Measurements from ENCODE around the gene FRMD6.

The FRMD6 gene

GRCh38 chr14:51676549-51676948 is 24.8 kb downstream of the FRMD6 start (continued):
- TF ChIP-seq ZFP3 (CRISPR knock-in tag; IDR thresholded peaks at IDR 0.05) (no peak), ESRRG (CRISPR knock-in tag; IDR thresholded peaks at IDR 0.05) (no peak), ZNF565 (CRISPR knock-in tag; conservative IDR thresholded peaks at IDR 0.05; ENCODE audit: low read depth) (no peak), GLIS3 (CRISPR knock-in tag; IDR thresholded peaks at IDR 0.05) (no peak), ZNF8 (CRISPR knock-in tag; IDR thresholded peaks at IDR 0.05) (no peak), ARNTL (CRISPR knock-in tag; IDR thresholded peaks at IDR 0.05; ENCODE audit: borderline replicate concordance, low read depth) (no peak)

GRCh38 chr14:51677266-51677665 is 25.6 kb downstream of the FRMD6 start:
- ATAC-seq: peak; percentile 52
- TF ChIP-seq TCF4 (CRISPR knock-in tag; IDR thresholded peaks at IDR 0.05; ENCODE audit: borderline replicate concordance) (peak; percentile 47), ZFP30 (CRISPR knock-in tag; IDR thresholded peaks at IDR 0.05) (no peak), TSHZ2 (CRISPR knock-in tag; IDR thresholded peaks at IDR 0.05) (0 out of 2 replicates have a peak, but pooled peaks have one; percentile 13), POU6F1 (CRISPR knock-in tag; IDR thresholded peaks at IDR 0.05; ENCODE audit: borderline replicate concordance, low read depth) (no peak), ISL1 (CRISPR knock-in tag; IDR thresholded peaks at IDR 0.05) (peak; percentile 45; the same call in 1 of the 2 replicates)

- peak; percentile 15 for ATAC-seq
These were observed 26.0 kb downstream of the FRMD6 start for GRCh38 chr14:51677738-51678137.

GRCh38 chr14:51680031-51680430 is 28.3 kb downstream of the FRMD6 start:
- peak; percentile 27 for ATAC-seq
- TF ChIP-seq PPARA (CRISPR knock-in tag; IDR thresholded peaks at IDR 0.05; ENCODE audit: borderline replicate concordance): no peak
- no peak for TF ChIP-seq GLIS3 (CRISPR knock-in tag; IDR thresholded peaks at IDR 0.05)
- no peak for TF ChIP-seq ARNTL (CRISPR knock-in tag; IDR thresholded peaks at IDR 0.05; ENCODE audit: borderline replicate concordance, low read depth)
- no peak for TF ChIP-seq ZC3H10 (CRISPR knock-in tag; IDR thresholded peaks at IDR 0.05)
- TF ChIP-seq ESRRG (CRISPR knock-in tag; IDR thresholded peaks at IDR 0.05): no peak
- no peak for TF ChIP-seq POU6F1 (CRISPR knock-in tag; IDR thresholded peaks at IDR 0.05; ENCODE audit: borderline replicate concordance, low read depth)

More at GRCh38 chr14:51677738-51678137, 26.0 kb downstream of the FRMD6 start:
- TF ChIP-seq TSHZ2 (CRISPR knock-in tag; IDR thresholded peaks at IDR 0.05) (0 out of 2 replicates have a peak, but pooled peaks have one; percentile 5), ZNF8 (CRISPR knock-in tag; IDR thresholded peaks at IDR 0.05) (no peak)

- TF ChIP-seq TOX (CRISPR knock-in tag; IDR thresholded peaks at IDR 0.05; ENCODE audit: borderline replicate concordance) (no peak), ZFP30 (CRISPR knock-in tag; IDR thresholded peaks at IDR 0.05) (no peak), CSDC2 (CRISPR knock-in tag; IDR thresholded peaks at IDR 0.05) (no peak), CSRNP3 (CRISPR knock-in tag; IDR thresholded peaks at IDR 0.05) (no peak), CREB5 (CRISPR knock-in tag; IDR thresholded peaks at IDR 0.05; ENCODE audit: low read depth) (no peak), OSR1 (CRISPR knock-in tag; IDR thresholded peaks at IDR 0.05) (no peak)
- no peak for ATAC-seq
These were observed 29.7 kb downstream of the FRMD6 start for GRCh38 chr14:51681411-51681810.

Measured in SK-N-SH treated with all-trans-retinoic acid at 6 μM for 48 hours (cell line).